Esophagus muscularis mucosa (tissue), 4 donors: ENCODE results near the gene HSPA6. TPM values are rescaled to one million over a fixed set of nuclear protein-coding genes. Genes with fewer than 3 reads are reported as not detected.
"Not testable (repeated sequence)": the region's sequence is repeated elsewhere in the genome, so short reads cannot be mapped to it uniquely, and the experiment has no call there.

Experiments
- DNase-seq: peaks from one replicate; pipeline ENCODE4 v3.0.0-alpha.2; 2017; ENCODE audit errors: extremely low spot score
- H3K27ac ChIP-seq, 4 donors: fragments of 200-600 bp; sonication (generic); replicated peaks in 1 of 4; 1 replicate in 3 of 4; 2 replicates in 1 of 4; pipeline ENCODE4 v1.5.1; 2016 to 2019; ENCODE audit warnings: mild to moderate bottlenecking in 1 of 4
- H3K27me3 ChIP-seq, 4 donors: fragments of 200-600 bp; sonication (generic); one replicate each; pipeline versions ENCODE4 v1.5.1 to v1.6.0; 2016 to 2019
- H3K36me3 ChIP-seq, 4 donors: fragments of 200-600 bp; sonication (generic); one replicate each; pipeline ENCODE4 v1.5.1; 2016 to 2019
- H3K4me1 ChIP-seq, 4 donors: fragments of 200-600 bp; sonication (generic); one replicate each; pipeline ENCODE4 v1.5.1; 2016 to 2019
- H3K4me3 ChIP-seq, 4 donors: fragments of 200-600 bp; sonication (generic); 1 replicate in 2 of 4; 2 replicates in 2 of 4; pipeline ENCODE4 v1.5.1; 2016 to 2019; ENCODE audit warnings: mild to moderate bottlenecking in 4 of 4, moderate library complexity in 1 of 4
- H3K9me3 ChIP-seq, 4 donors: fragments of 200-600 bp; sonication (generic); 1 replicate in 3 of 4; 2 replicates in 1 of 4; pipeline ENCODE4 v1.5.1; 2016 to 2019
- CTCF ChIP-seq, 3 experiments: fragments of 200-600 bp in 2 of 3; fragments of 450-650 bp in 1 of 3; sonication (generic) in 2 of 3; IDR thresholded peaks; one replicate each; pipeline ENCODE4 v1.5.1; 2017 to 2019; ENCODE audit warnings: antibody characterized with exemption in 3 of 3, mild to moderate bottlenecking in 2 of 3, moderate library complexity in 1 of 3
- EP300 ChIP-seq: sonication (generic); formaldehyde crosslinking; IDR thresholded peaks from one replicate; pipeline ENCODE4 v1.6.1; 2017; ENCODE audit warnings: antibody characterized with exemption
- POLR2A ChIP-seq: fragments of 450-650 bp; IDR thresholded peaks from one replicate; pipeline ENCODE4 v1.6.1; 2017; ENCODE audit warnings: antibody characterized with exemption, moderate library complexity, mild to moderate bottlenecking, low read depth
- POLR2AphosphoS5 ChIP-seq, 2 donors: sonication (generic); formaldehyde crosslinking; IDR thresholded peaks; one replicate each; pipeline ENCODE4 v1.6.1; 2017; ENCODE audit warnings: antibody characterized with exemption in 2 of 2
- WGBS: methylation state at CpG from one replicate; pipeline ENCODE4 v1.1.5; 2018; 5-methylcytosine and 5-hydroxymethylcytosine counted together
- intact Hi-C: fragments of 100-400 bp; cut with DNase I; formaldehyde crosslinking; loops from one replicate; pipeline ENCODE4 v1.15.1; 2023
- total RNA-seq, 4 donors: library from RNA; depleted of rRNA; stranded (reverse); fragments of >200 nt; gene quantifications; one replicate each; pipeline versions ENCODE4 v1.1.0 to v1.2.1, GENCODE V29; 2016

HSPA6 gene
- total RNA-seq, 4 donors from 2014 or later, result 1.8 to 6.5 (median 3.3) TPM

GRCh38 chr1:161549652-161550051, 25.3 kb downstream of the HSPA6 start, which contains the start of gene FCGR3A:
Gene FCGR3A (minus strand): TSS chr1:161549818. CDS start chr1:161549736, 82 bp downstream.
- 75% methylated on average over 2 of the region's 2 CpGs for WGBS
- Histone ChIP-seq H3K36me3 (no peaks in the 10 kb centered on the region), H3K9me3 (no peaks in the 10 kb centered on the region), H3K27ac (no peak within 1 kb of the TSS), H3K27me3 (peaks cover 0 to 14% (median 0%) of the 10 kb centered on the region in 4 donors), H3K4me1 (no peaks in the 10 kb centered on the region), H3K4me3 (no peak within 1 kb of the TSS)
- intact Hi-C loops, result no loop called here
- no peak for DNase-seq
- TF ChIP-seq POLR2AphosphoS5 (IDR thresholded peaks at IDR 0.05), result no peak
- TF ChIP-seq EP300, result no peak
- TF ChIP-seq POLR2A, result no peak
- no peak for TF ChIP-seq CTCF (IDR thresholded peaks at IDR 0.05)

GRCh38 chr1:161550942-161551341, 26.6 kb downstream of the HSPA6 start:
- 64% methylated on average over 4 of the region's 5 CpGs for WGBS
- intact Hi-C loops, H3K4me3 ChIP-seq, H3K9me3 ChIP-seq, H3K27ac ChIP-seq, DNase-seq, H3K36me3 ChIP-seq, H3K4me1 ChIP-seq: not testable (repeated sequence)
- H3K27me3 ChIP-seq, result peaks cover 0 to 14% (median 0%) of the 10 kb centered on the region in 4 donors

GRCh38 chr1:161553631-161554030, 29.3 kb downstream of the HSPA6 start:
- DNase-seq, H3K36me3 ChIP-seq, H3K4me1 ChIP-seq, intact Hi-C loops, H3K9me3 ChIP-seq, H3K4me3 ChIP-seq, H3K27ac ChIP-seq: not testable (repeated sequence)
- 83% methylated on average over 2 of the region's 2 CpGs for WGBS
- peaks cover 0 to 14% (median 0%) of the 10 kb centered on the region in 4 donors for H3K27me3 ChIP-seq

- Histone ChIP-seq H3K27me3 (peaks cover 0 to 12% (median 0%) of the 10 kb centered on the region in 4 donors), H3K27ac (peak overlapping the region in 1 of 4 donors; percentile 22)
- H3K4me1 ChIP-seq, H3K4me3 ChIP-seq, intact Hi-C loops, H3K36me3 ChIP-seq, H3K9me3 ChIP-seq, DNase-seq: not testable (repeated sequence)
- 93% methylated on average over 3 of the region's 3 CpGs for WGBS
Measured at GRCh38 chr1:161554340-161554739, 30.0 kb downstream of the HSPA6 start.

GRCh38 chr1:161554815-161555417, 30.6 kb downstream of the HSPA6 start:
- H3K9me3 ChIP-seq, H3K4me1 ChIP-seq, DNase-seq, H3K36me3 ChIP-seq, H3K27me3 ChIP-seq, H3K4me3 ChIP-seq, intact Hi-C loops: not testable (repeated sequence)
- 63% methylated on average over 1 of the region's 1 CpG for WGBS
- H3K27ac ChIP-seq, result peak overlapping the region in 1 of 4 donors; percentile 22

- H3K36me3 ChIP-seq, DNase-seq, H3K4me1 ChIP-seq, H3K4me3 ChIP-seq, intact Hi-C loops, H3K9me3 ChIP-seq, H3K27me3 ChIP-seq, H3K27ac ChIP-seq: not testable (repeated sequence)
- 67% methylated on average over 3 of the region's 3 CpGs for WGBS
Measured at GRCh38 chr1:161556143-161556542, 31.8 kb downstream of the HSPA6 start.

GRCh38 chr1:161556990-161557389, 32.6 kb downstream of the HSPA6 start:
- intact Hi-C loops, H3K27me3 ChIP-seq: not testable (repeated sequence)
- no CpG with 5 or more reads among the region's 2 CpGs for WGBS

GRCh38 chr1:161557506-161558450, 33.4 kb downstream of the HSPA6 start:
- H3K9me3 ChIP-seq, H3K27me3 ChIP-seq, intact Hi-C loops, H3K36me3 ChIP-seq, H3K27ac ChIP-seq, DNase-seq, H3K4me3 ChIP-seq, H3K4me1 ChIP-seq: not testable (repeated sequence)
- WGBS, result 67% methylated on average over 4 of the region's 6 CpGs

More at GRCh38 chr1:161556990-161557389, 32.6 kb downstream of the HSPA6 start:
- DNase-seq, H3K27ac ChIP-seq, H3K36me3 ChIP-seq, H3K4me3 ChIP-seq, H3K4me1 ChIP-seq, H3K9me3 ChIP-seq: not testable (repeated sequence)

- DNase-seq, H3K4me3 ChIP-seq, H3K9me3 ChIP-seq, H3K27ac ChIP-seq, H3K4me1 ChIP-seq, H3K27me3 ChIP-seq, H3K36me3 ChIP-seq: not testable (repeated sequence)
- intact Hi-C loops, result loop anchor here (10.0 kb wide), 1 partner anchor 184 kb away; the partner anchor contains the start of gene DUSP12
- 52% methylated on average over 4 of the region's 4 CpGs for WGBS
Measured at GRCh38 chr1:161560960-161561715, 36.8 kb downstream of the HSPA6 start.

- H3K4me1 ChIP-seq, DNase-seq, H3K27me3 ChIP-seq, H3K9me3 ChIP-seq, H3K4me3 ChIP-seq, H3K27ac ChIP-seq, H3K36me3 ChIP-seq: not testable (repeated sequence)
- WGBS, result 72% methylated on average over 3 of the region's 3 CpGs
- intact Hi-C loops, result loop anchor here (10.0 kb wide), 1 partner anchor 182 kb away; the partner anchor contains the start of gene DUSP12
Measured at GRCh38 chr1:161562441-161562840, 38.1 kb downstream of the HSPA6 start.
